GM12801 (cell line): Measurements from ENCODE around the gene KRTAP17-1.

ENCODE experiments used
- TF ChIP-seq, protein P1 (sequence below): IDR thresholded peaks from one replicate; pipeline ENCODE4 v1.5.1; 2011; ENCODE audit warnings: control low read depth; ENCODE audit not compliant: insufficient read length; ENCODE audit errors: extremely low read depth

KRTAP17-1 gene

DNA sequence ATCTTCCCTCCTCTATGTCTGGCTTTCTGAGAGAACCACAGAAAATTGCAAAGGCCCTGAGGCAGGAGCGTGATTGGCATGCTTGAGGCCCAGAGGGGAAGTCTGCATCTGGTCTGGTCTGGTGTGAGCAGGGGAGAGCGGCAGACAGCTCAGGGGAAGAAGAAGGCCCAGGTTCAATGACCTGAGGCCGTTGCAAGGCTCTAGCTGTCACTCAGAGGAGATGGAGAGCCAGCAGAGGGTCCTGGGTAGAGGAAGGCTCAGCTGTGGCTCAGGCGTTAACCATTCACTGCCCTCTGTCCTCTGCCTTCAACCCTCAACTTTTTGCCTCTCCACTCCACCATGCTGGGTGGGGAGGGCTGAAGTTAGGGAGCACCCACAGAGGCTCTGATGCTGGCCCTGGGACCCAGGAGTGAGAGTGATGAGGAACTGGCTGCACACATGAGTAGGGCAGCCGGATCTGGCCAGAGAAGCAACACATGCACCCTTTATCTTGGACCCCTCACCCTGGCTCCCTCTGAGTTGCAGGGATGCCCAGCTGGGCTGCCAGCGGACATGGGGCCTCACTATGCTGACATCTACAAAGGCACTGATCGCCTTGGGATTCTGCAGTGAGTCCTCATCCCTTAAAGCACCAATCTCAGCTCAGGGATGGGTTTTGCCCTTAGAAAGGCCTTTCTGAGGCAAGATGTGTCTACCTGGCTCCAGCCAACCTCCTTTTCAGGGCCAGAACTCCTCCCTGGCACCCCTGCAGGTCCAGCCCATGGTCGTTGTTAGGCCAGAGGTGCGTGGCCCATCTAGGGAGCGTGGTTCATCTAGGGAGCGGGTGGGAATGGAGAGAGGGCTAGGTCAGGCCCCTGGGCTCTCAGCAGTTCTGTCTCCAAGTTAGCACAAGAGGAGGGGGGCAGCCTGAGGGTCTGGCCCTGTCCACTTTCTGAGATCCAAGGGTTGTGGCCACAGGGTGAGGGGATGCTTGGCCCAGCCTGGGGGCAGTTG lies 7.7 kb upstream of the KRTAP17-1 start:
- TF ChIP-seq, protein P1, sequence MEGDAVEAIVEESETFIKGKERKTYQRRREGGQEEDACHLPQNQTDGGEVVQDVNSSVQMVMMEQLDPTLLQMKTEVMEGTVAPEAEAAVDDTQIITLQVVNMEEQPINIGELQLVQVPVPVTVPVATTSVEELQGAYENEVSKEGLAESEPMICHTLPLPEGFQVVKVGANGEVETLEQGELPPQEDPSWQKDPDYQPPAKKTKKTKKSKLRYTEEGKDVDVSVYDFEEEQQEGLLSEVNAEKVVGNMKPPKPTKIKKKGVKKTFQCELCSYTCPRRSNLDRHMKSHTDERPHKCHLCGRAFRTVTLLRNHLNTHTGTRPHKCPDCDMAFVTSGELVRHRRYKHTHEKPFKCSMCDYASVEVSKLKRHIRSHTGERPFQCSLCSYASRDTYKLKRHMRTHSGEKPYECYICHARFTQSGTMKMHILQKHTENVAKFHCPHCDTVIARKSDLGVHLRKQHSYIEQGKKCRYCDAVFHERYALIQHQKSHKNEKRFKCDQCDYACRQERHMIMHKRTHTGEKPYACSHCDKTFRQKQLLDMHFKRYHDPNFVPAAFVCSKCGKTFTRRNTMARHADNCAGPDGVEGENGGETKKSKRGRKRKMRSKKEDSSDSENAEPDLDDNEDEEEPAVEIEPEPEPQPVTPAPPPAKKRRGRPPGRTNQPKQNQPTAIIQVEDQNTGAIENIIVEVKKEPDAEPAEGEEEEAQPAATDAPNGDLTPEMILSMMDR = no peak

DNA sequence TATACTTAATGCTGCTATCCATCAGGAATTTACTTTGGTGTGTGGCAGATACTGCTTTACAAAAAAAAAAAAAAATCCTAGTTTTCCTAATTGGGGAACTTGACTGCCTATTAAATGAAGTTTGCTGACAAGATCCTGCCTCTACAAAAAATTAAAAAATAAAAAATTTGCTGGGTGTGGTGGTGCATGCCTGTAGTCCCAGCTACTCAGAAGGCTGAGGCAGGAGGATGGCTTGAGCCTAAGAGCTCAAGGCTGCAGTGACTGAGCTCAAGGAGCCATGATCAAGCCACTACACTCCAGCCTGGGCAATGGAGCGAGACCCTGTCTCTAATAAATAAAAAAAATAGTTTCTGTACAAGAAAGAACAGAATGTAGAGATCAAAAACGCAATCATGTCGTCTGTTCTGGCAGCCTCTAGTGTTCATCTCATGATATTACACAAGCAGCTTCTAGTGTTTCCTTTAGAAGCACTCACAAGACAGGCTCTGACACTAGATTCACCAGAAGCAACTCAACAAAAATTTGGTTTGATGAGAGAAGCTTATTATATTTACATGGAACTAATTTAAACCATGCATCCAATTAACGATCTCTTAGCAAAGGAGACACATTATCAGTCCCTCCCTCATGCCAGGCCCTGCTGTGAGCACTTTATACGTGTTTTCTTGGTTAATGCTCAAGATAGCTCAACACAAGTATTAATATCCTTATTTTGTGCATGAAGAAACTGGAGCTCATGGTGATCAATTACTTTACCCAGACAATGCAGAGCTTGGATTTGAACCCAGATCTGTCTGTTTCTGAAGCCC lies 6.8 kb upstream of the KRTAP17-1 start:
- TF ChIP-seq, protein P1 = no peak

GRCh38 chr17:41318231-41318630 lies 2.7 kb upstream of the KRTAP17-1 start:
- TF ChIP-seq, protein P1 = no peak

- TF ChIP-seq, protein P1 = no peak
Measured at GRCh38 chr17:41315814-41316445, 420 bp upstream of the KRTAP17-1 start.

DNA sequence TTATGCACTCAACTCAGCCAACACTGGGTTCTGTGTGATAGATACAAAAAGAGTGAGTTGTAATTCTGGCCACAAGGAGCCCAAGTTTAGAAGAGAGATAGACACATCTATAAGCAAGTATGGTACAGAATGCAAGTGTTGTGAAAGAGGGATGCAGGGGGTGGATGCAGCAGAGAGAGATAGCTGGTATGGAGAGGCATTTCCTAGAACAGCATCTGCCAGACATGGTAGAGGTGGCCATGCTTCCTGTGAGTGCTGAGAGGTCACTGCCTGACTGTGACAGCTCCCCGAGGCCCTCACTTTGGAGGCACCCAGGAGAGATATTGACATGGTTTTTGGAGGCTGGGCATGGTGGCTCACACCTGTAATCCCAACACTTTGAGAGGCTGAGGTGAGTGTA lies 4.4 kb downstream of the KRTAP17-1 start:
- TF ChIP-seq, protein P1 = no peak

DNA sequence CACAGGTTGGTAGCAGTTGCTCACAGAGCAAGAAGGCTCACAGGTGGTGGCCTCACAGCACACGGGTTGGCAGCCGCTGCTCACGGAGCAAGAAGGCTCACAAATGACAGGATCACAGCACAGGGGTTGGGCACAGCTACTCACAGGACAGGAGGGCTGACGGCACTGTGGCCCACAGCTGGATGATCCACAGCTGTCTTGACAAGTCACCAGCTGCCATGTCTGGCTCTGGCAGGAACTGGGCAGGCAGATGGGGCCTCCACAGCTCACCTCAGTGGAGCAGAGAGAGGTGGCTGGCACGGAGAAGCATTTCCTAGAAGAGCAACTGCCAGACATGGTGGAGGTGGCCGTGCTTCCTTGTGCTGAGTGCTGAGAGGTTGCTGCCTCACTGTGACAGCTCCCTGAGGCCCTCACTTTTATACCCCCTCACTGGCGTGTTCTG lies 6.6 kb downstream of the KRTAP17-1 start, which contains the start of gene KRTAP16-1:
TSS of gene KRTAP16-1 (minus strand) at position 392 of the 442 bp plus-strand sequence. CDS start at position 336, 56 bp downstream.
- TF ChIP-seq, protein P1 = no peak
